HG03175 (cell line): Measurements from ENCODE around the gene LIME1.

Experiments
- ATAC-seq: cut with Tn5 transposase; IDR thresholded peaks from one replicate; pipeline ENCODE4 v1.9.1; 2021; ENCODE audit warnings: mild to moderate bottlenecking, moderate library complexity; ENCODE audit not compliant: unreplicated experiment

LIME1 gene

DNA sequence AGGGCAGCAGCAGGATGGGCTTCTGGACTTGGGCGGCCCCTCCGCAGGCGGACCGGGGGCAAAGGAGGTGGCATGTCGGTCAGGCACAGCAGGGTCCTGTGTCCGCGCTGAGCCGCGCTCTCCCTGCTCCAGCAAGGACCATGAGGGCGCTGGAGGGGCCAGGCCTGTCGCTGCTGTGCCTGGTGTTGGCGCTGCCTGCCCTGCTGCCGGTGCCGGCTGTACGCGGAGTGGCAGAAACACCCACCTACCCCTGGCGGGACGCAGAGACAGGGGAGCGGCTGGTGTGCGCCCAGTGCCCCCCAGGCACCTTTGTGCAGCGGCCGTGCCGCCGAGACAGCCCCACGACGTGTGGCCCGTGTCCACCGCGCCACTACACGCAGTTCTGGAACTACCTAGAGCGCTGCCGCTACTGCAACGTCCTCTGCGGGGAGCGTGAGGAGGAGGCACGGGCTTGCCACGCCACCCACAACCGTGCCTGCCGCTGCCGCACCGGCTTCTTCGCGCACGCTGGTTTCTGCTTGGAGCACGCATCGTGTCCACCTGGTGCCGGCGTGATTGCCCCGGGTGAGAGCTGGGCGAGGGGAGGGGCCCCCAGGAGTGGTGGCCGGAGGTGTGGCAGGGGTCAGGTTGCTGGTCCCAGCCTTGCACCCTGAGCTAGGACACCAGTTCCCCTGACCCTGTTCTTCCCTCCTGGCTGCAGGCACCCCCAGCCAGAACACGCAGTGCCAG is 39.7 kb upstream of the LIME1 start, which contains the start of gene TNFRSF6B:
TSS of gene TNFRSF6B (plus strand) at position 25 of the 729 bp plus-strand sequence. CDS start at position 141, 116 bp downstream.
- ATAC-seq: no peak

DNA sequence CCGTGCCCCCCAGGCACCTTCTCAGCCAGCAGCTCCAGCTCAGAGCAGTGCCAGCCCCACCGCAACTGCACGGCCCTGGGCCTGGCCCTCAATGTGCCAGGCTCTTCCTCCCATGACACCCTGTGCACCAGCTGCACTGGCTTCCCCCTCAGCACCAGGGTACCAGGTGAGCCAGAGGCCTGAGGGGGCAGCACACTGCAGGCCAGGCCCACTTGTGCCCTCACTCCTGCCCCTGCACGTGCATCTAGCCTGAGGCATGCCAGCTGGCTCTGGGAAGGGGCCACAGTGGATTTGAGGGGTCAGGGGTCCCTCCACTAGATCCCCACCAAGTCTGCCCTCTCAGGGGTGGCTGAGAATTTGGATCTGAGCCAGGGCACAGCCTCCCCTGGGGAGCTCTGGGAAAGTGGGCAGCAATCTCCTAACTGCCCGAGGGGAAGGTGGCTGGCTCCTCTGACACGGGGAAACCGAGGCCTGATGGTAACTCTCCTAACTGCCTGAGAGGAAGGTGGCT is 39.1 kb upstream of the LIME1 start:
- no peak for ATAC-seq

DNA sequence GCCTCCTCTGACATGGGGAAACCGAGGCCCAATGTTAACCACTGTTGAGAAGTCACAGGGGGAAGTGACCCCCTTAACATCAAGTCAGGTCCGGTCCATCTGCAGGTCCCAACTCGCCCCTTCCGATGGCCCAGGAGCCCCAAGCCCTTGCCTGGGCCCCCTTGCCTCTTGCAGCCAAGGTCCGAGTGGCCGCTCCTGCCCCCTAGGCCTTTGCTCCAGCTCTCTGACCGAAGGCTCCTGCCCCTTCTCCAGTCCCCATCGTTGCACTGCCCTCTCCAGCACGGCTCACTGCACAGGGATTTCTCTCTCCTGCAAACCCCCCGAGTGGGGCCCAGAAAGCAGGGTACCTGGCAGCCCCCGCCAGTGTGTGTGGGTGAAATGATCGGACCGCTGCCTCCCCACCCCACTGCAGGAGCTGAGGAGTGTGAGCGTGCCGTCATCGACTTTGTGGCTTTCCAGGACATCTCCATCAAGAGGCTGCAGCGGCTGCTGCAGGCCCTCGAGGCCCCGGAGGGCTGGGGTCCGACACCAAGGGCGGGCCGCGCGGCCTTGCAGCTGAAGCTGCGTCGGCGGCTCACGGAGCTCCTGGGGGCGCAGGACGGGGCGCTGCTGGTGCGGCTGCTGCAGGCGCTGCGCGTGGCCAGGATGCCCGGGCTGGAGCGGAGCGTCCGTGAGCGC is 38.5 kb upstream of the LIME1 start:
- no peak for ATAC-seq

DNA sequence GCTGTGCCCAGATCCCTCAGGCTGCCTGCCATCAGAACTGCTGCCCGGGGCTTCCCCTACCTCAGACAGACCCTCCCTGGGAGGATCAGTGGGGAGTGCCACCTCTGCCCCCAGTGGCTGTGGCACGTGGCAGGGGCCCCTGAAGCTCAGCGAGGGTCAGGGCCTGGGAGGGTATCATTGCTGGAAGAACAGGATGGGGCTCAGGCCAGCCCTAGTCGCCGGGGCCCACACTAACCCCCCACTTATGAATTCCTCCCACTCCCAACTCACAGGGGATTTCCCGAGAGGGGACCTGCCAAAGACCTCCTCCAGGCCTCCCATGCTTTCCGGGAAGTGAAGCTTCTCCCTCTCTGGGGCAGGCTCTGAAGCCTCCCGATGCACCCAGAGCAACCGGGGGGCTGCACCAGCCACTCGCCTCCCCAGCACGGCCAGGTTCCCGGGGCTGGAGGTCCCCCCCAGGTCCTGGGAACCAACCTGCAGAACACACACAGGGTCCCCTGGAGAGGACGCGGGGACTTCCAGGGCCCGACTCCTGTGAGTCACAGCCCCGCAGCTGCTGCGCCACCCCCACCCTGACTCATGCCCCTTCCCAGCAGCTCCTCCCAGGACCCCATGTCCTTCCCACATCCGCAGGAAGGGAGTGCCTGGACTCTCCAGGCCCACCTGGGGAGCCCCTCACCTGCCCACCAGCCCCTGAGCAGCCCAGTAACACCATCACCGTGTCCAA is 37.6 kb upstream of the LIME1 start:
- ATAC-seq: no peak

DNA sequence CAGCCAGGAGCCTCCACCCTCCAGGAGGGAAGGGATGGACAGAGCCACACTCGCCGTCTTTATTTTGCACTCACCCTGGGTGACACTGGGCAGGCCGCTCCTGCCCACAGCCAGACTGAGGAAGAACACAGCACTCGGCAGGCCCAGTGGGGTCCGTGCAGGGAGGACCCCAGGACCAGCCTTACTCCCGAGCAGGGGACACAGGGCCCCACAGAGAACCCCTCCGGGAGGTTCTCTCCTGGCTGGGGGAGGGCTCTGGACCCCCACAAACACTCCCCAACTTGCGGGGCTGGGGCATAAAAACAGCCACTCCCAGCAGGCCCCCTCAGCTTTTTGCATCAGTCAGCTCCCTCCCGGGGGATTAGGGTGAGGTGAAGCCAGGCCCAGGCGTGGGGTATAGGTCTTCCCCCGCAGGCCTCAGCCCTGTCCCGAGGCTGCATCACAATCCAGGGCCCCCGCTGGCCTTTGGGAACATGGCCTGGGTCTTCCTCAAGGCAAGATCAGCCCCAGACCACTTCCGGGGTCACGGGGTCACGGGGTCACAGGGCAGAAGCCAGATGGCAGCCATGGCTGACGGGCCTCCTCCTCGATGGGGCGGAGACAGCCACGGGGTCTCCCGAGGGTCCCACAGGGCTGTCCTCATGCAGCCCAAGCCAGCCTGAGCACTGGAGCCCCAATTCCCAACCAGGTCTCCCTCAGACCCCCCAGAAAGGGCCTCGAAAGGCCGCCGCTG is 36.8 kb upstream of the LIME1 start:
- ATAC-seq: no peak

DNA sequence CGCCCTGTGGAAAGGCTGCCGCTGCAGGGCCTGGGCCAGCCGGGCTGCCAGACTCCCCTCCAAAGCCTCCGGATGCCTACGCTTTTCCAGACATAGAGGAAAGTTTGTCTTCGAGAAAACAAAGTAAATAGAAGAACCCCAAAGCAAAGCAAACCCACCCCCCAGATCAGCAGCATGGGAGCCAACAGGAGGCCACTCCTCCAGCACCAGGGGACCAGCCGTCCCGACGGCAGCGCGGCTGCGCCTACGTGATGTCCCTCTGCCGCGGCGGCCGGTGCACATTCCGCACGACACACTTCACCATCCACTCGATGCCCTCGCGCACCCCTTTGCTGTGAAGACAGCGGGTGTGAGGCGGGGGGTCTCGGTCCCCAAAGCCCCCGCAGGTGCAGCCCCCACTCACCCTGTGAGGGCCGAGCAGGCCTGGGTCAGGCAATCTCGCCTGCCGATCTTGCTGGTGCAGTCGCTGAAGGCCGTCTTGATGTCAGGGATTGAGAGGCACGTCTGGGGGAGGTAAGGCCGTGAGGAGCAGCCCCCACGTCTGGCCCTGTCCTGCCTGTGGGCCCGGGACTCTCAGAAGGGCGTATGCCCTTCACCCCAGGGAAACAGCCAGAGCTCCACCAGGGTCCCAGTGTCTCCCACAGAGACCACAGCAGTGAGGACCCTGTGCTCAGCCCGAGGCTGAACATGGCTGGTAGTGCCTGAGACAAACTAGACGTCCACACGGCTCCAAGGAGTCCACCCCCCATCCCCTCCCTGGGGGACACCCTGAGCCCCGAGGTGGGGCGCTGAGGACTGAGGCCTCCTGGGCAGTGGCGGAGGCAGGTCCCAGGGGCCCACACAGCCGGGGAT is 36.0 kb upstream of the LIME1 start:
- no peak for ATAC-seq

DNA sequence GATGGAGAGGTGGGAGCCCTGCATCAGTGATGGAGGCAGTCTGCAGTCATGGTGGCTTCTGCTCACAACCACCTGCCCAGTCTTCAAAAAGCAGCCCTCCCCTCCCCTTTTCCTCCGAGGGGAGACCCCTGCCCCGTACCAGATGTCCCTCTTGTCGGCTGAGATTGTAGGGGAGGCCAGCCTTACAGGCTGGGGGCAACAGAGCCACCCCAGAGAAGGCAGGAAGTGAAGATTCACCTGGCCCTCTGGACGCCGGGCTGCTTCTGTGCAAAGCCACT is 35.5 kb upstream of the LIME1 start:
- no peak for ATAC-seq

DNA sequence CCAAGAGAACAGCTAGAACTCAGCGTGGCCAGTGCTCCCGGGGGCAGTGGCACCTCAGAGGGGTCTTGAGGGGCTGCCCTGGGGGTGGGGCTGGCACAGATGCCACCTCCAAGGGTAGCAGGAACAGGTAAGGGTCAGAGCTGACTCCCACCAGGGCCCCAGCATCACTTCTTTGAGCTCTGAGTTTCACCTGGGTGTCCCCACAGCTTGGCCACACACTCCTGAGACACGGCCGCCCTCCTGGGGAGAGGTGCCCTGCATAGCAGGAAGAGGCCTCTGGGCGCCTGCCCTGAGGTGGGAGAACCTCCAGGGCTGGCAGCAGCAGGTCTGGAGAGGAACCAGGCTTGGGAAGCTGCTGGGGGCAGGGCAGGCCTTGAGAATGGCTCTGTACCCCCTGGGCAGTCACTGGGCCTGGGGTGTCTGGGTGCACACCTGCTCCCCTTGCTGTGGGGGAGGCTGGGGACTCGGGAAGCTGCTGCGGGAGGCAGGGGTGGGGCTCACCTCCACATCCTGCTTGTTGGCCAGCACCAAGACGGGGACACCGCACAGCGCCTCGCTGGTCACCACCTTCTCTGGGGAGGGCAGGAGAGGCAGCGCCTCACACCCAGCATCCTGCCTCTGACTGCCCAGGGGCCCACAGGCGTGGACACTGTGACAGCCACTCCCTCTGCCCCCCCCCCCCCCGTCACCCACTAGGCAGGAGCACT is 35.0 kb upstream of the LIME1 start:
- ATAC-seq: no peak

DNA sequence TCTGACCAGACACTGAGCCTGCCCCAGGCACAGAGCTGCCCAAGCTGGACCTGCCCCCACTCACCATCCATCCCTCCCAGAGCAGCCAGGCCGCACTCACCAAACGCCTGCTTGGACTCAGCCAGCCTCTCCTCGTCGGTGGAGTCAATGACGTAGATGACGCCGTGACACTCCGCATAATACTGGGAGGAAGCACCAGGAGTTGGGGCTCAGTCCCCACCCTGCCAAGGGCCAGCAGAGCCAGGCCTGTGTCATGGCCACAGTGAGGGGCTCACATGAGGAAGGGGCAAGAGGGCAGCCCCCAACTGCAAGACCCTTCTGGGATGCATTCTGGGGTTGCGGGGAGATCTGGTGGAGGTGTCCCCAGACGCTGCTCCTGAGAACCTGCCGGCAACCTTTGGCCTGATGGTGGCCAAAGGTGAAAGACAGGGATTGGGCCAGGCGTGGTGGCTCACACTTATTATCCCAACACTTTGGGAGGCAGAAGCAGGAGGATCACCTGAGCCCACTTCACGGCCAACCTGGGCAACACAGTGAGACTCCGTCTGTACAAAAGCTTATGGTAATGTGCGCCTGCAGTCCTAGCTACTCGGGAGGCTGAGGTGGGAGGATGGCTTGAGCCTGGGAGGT is 34.3 kb upstream of the LIME1 start:
- ATAC-seq: no peak

DNA sequence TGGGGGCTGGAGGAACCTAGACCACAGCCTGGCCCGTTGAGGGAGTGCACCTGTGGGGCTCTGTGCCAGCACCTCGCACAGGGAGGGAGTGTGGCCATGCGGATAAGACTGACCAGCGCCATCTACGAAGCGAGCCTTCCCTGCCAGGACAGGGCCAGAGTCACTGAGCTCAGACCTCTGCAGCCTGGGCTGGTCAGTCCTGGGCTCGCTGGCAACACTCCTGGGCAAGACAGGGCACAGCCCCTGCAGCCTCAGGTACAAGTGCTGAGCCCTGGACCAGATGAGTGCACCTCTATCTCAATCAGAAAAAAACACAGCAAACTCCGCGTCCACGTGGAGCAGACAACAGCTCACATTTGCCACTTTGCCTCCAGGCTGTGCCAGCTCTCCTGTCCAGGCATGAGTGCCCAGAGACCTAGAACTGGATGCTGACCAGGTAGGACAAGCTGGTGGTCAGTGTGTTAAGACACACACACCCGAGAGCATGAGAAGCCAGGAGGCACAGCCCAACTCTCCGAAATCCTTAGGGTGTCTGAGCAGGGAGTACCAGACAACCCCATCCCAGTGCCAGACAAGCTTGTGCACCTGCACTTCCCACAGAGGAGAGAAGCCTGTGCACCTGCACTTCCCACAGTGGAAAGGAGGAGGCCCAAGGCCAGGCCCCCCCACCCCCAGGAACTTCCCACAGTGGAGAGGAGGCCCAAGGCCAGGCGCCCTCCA is 33.6 kb upstream of the LIME1 start:
- no peak for ATAC-seq

DNA sequence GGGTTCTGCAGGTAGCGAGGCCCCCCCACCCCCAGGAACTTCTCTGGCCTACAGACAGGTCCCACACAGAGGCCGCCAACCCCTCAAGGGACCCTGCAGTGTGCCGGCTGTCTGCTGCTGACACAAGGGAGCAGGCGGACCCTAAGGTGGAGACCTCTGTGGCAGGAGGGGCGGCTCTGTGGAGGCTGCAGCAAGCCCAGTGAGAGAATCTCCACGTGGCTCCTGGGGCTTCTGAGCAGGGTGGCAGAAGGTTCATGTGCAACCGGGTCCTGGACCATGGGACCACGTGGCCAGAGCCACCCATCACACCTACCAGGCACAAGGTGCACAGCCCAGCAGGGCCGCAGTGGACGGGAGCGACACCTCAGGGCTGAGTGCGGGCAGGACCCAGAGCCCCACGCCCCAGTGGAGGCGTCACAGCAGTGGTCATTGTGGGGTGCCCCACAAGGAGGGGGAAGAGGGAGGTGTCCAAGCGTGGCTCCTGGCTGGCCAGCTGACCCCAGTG is 32.9 kb upstream of the LIME1 start:
- no peak for ATAC-seq

DNA sequence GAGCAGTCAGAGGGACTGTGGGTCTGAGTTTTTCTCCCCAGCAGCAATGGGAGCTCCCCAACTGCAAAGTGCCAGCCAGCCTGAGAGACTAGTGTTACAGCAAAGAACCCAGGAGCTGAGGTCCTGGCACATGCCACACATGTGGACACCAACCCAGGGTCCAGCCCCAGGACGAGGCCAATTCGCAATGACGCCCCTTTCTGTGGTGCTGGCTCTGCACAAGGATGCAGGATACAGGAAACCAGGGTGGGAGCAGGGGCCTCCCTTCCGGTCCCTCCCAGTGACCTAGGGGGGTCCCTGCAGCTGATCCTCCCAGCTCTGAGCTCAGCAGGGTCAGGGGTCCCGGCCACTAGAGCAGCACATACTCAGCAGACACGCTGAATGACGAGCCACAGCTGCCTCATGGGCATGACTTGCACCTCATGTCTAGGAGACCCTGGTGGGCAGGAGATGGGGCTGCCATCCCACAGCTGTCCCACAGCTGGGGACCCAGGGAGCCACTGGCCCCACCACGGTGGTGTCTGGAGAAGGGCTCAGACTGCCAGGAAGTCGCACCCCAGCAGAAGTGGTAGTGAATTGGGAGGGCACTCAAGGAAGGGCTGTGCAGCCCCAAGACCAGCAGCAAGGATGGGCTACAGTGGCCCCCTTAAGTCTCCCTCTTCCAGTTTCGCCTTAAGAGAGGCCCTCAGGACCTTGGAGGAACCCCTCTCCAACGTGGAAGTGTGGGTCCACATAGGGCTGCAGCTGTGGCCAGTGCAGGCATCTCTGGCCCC is 32.3 kb upstream of the LIME1 start:
- no peak for ATAC-seq

DNA sequence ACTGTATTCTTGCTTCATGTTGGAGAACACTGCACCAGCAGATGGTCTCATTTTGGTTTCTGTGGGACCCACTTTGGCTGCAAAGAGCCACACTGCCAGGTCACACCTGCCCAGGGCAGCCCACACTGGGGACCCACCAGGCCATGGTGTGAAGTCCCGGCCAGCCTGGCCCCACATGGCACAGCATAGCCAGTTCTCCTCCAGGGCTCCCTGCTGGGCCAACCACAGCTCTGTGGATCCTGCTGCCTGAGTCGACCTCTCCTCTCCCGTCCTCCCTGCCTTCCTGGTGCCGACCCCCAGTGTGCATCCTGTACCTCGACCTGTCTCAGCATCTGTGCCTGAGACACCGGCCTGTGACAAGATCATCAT is 31.7 kb upstream of the LIME1 start:
- ATAC-seq: no peak

DNA sequence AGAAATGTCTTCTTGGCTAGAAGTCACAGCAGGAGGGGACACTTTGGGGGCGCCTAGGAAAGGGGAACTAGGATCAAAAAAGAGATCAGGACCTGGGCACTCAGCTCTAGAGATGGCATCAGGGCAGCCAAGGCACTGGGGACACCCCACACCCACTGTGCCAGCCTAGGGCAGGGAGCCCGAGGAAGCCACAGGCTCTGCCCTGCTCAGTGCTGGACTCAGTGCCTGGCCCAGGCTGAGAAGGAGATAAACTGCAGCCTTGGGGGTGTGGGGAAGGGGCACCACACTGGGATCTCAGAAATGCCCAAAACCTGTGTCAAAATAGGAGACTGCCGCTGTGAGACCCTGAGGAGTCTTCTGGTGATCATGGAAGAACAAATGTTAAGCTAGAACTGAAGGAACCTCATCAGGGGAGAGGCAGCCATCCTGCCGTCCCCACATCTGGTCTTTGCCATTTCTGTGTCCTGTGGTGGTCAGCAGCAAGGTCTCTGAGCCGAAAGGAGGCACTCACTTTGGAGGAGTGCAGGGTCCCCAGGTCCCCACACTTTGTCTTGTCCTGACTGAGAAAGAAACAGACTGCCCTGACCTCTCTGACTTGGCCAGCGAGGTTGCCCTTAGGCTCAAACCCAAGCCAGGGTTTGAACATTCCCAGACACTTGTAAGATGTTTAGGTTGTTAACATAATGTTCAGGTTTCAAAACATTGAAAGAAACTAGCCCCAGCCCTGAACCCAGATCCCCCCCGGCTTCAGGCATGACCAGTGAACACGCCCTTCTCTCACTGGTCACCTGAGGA is 31.0 kb upstream of the LIME1 start:
- ATAC-seq: no peak

DNA sequence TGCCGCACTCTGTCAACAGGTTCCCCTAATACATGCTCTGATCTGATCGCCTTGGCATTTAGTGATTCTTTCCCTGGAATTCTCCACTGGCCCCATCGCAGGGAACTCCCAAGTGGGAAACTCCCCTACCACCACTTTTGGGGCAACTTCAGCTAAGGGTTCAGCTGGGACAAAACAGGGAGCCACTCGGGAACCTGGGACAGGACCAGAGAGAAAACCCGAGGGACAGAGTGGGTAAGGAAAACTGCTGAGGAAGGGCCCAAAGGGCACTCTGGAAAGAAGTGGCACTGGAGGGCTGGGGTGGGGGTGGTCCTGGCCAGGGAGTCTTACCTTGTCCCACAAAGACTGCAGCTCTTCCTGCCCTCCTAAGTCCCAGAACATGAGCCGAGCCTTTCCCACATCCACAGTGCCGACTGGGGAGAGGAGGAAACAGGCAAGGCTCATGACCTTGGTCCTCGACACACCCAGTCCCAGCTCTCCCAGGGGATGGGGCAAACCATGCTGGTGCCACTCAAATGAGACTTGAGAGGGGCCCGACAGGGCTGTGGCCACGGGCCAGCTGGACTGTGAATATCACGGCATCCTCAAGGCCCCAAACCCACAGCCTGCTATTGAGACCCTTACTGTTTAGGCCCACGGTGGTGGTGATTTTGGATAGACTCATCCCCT is 30.3 kb upstream of the LIME1 start:
- ATAC-seq: no peak

DNA sequence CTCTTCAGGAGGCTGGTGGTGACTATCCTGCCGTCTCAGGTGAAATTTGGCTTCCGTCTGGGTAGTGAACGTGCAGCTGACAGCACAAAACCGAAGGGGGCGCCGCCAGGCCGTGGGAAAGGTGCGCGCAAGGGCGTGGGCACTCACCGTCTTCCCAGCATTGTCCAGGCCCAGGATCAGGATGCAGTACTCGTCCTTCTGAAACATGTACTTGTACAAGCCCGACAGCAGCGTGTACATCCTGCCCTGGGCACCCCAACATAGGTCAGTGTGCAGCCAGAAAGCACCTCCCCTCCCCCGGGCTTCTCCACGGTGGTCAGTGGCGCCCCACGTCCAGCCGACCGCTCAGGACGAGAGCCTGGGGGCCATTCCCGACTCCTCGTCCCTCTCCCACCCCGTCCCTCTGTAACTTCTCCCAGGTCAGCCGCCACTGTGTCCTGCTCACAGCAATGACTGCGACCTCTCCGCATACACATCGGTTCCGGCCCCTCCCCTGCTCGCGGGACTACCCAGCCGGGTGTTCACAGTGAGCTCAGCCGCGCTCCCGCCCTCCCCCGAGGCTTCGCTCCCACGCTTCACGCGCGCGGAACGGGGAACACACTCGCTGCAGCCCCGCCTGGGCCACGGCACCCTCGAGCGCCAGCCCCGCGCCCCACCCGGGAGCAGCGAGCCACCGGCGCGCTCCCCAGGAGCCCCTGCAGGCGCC is 29.5 kb upstream of the LIME1 start:
- ATAC-seq: peak; percentile 32
